Measurements from ENCODE around the gene LTBP1. TPM values are rescaled to one million over a fixed set of nuclear protein-coding genes. Genes with fewer than 3 reads are reported as not detected.

Gene LTBP1
- total RNA-seq, 2 experiments from 2014 or later: 0.03 to 0.24 TPM

GRCh38 chr2:33136056-33136455 lies 189.3 kb downstream of the LTBP1 start:
- Mint-ChIP-seq H3K27me3 (ENCODE audit: low read depth) (no peaks in the 10 kb centered on the region), H3K36me3 (ENCODE audit: low read depth) (no peaks in the 10 kb centered on the region), H3K4me3 (no peak overlapping the region), H3K27ac (no peak overlapping the region), H3K9me3 (ENCODE audit: insufficient read depth) (no peaks in the 10 kb centered on the region), H3K4me1 (ENCODE audit: low read depth) (no peaks in the 10 kb centered on the region)
- no peak for ATAC-seq
- ChIA-PET POLR2A (no interaction called here), CTCF (no interaction called here)
- DNase-seq: no peak

DNA sequence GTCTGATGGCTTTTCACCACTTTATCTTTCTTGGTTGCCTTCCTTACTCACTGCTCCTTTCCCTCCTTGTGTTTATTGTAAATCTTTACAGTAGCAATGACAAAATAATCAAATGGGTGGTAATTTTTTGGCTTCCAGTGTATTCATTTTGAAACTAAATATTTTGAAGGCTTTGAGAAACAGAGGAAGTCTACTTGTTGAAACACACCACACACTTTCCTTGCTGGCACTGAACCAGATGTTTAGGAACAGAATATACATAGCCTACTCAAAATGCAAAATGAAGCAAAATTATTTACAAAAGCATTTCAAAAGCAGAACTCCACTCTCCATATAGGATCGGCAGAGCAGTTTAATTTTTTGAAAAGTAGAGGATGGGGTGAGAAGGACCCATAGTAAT lies 189.8 kb downstream of the LTBP1 start:
- DNase-seq: no peak
- Mint-ChIP-seq H3K27me3 (ENCODE audit: low read depth) (no peaks in the 10 kb centered on the region), H3K36me3 (ENCODE audit: low read depth) (no peaks in the 10 kb centered on the region), H3K4me3 (no peak overlapping the region), H3K9me3 (ENCODE audit: insufficient read depth) (no peaks in the 10 kb centered on the region), H3K4me1 (ENCODE audit: low read depth) (no peaks in the 10 kb centered on the region), H3K27ac (no peak overlapping the region)
- ATAC-seq: no peak
- ChIA-PET POLR2A (no interaction called here), CTCF (no interaction called here)

DNA sequence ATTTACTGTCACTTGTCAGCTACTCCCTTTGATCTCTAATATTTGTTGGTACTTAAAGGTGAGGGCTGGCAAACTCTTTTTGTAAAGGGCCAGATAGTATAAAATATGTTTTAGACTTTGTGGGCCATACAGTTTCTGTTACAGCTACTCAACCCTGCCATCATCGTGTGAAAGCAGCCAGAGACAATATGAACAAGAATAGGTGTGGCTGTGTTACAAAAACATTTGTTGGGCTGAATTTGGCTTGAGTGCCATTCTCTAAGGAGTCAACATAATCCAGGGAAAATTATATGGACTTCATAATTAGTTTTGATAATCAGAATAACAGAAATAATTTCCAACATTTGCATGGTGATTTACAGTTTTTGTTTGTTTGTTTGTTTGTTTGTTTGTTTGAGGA lies 190.6 kb downstream of the LTBP1 start:
- no peaks in the 10 kb centered on the region for H3K27me3 Mint-ChIP-seq (ENCODE audit: low read depth)
- H3K9me3 Mint-ChIP-seq (ENCODE audit: insufficient read depth): no peaks in the 10 kb centered on the region
- no peaks in the 10 kb centered on the region for H3K36me3 Mint-ChIP-seq (ENCODE audit: low read depth)
- ATAC-seq: no peak
- POLR2A ChIA-PET: no interaction called here
- no peak overlapping the region for H3K27ac Mint-ChIP-seq
- H3K4me1 Mint-ChIP-seq (ENCODE audit: low read depth): no peaks in the 10 kb centered on the region
- H3K4me3 Mint-ChIP-seq: no peak overlapping the region
- DNase-seq: no peak
- CTCF ChIA-PET: no interaction called here

GRCh38 chr2:33139949-33140348 lies 193.2 kb downstream of the LTBP1 start:
- no peak overlapping the region for H3K27ac Mint-ChIP-seq
- no peaks in the 10 kb centered on the region for H3K4me1 Mint-ChIP-seq (ENCODE audit: low read depth)
- ChIA-PET POLR2A (no interaction called here), CTCF (no interaction called here)
- ATAC-seq (no peak), DNase-seq (no peak)
- H3K9me3 Mint-ChIP-seq (ENCODE audit: insufficient read depth): no peaks in the 10 kb centered on the region
- H3K4me3 Mint-ChIP-seq: no peak overlapping the region
- no peaks in the 10 kb centered on the region for H3K36me3 Mint-ChIP-seq (ENCODE audit: low read depth)
- no peaks in the 10 kb centered on the region for H3K27me3 Mint-ChIP-seq (ENCODE audit: low read depth)

DNA sequence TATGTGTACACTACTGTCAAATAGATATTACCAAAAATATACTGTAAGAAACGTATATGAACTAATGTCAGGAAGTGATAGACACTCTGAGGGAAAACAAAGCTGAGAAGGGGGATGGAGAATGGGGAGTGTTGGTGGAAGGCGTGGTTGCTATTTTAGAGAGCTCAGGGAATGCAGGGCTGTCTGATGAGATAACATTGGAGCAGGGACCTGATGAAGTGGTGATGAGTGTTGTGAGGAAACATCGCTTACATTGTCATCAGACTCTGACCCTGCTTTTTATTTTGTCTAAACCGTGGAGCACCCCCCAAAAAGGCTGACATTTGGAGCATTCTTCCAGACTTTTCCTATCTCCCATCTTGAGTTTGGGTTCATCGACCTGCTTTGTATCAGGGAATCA lies 194.7 kb downstream of the LTBP1 start:
- Mint-ChIP-seq H3K4me1 (ENCODE audit: low read depth) (no peaks in the 10 kb centered on the region), H3K9me3 (ENCODE audit: insufficient read depth) (no peaks in the 10 kb centered on the region), H3K4me3 (no peak overlapping the region), H3K36me3 (ENCODE audit: low read depth) (no peaks in the 10 kb centered on the region), H3K27ac (no peak overlapping the region), H3K27me3 (ENCODE audit: low read depth) (no peaks in the 10 kb centered on the region)
- ChIA-PET CTCF (no interaction called here), POLR2A (no interaction called here)
- ATAC-seq: no peak
- no peak for DNase-seq

DNA sequence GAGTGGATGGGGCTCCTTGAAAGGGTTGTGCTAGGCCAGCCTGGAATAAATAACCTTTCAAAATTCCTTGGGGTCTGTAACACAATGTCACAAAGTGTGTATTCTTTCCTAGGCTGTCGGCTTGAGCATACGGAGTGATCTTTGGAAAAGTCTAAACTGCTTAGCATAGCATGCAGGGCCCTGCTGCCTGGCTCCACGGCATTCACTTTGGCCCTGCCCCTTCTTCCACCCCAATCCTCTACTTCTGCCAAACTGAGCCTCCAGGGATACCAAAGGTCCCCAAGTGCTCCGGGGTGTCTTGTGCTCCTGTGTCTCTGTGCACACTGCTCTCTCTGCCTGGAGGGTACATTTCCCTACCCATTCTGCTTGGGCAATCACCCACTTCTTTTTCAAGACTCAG lies 196.1 kb downstream of the LTBP1 start:
- ATAC-seq (no peak), DNase-seq (no peak)
- Mint-ChIP-seq H3K36me3 (ENCODE audit: low read depth) (no peaks in the 10 kb centered on the region), H3K27ac (no peak overlapping the region), H3K27me3 (ENCODE audit: low read depth) (no peaks in the 10 kb centered on the region), H3K4me1 (ENCODE audit: low read depth) (no peaks in the 10 kb centered on the region), H3K4me3 (no peak overlapping the region), H3K9me3 (ENCODE audit: insufficient read depth) (no peaks in the 10 kb centered on the region)
- CTCF ChIA-PET: no interaction called here
- POLR2A ChIA-PET: no interaction called here

DNA sequence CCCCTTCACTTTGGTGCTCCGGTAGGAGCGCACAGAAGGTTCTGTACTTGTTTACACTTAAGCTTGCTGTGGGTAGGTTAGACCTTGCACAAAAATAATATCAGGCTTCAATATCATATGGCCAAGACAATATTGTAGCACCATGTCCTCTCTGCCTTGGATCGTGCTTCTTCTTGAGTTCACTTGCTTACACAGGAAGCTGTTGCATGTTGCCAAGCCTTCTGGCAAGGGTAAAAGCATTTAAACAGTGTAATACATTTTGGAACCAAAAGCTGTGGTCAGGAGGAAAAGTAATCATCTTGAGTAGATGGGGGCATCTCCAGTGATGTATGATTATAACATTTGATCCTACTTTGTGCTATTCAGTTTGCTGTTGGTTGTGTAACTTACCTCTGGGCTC lies 197.5 kb downstream of the LTBP1 start:
- ATAC-seq (no peak), DNase-seq (no peak)
- Mint-ChIP-seq H3K36me3 (ENCODE audit: low read depth) (no peaks in the 10 kb centered on the region), H3K9me3 (ENCODE audit: insufficient read depth) (no peaks in the 10 kb centered on the region), H3K27ac (no peak overlapping the region), H3K4me1 (ENCODE audit: low read depth) (no peaks in the 10 kb centered on the region), H3K4me3 (no peak overlapping the region), H3K27me3 (ENCODE audit: low read depth) (no peaks in the 10 kb centered on the region)
- POLR2A ChIA-PET: no interaction called here
- CTCF ChIA-PET: no interaction called here

DNA sequence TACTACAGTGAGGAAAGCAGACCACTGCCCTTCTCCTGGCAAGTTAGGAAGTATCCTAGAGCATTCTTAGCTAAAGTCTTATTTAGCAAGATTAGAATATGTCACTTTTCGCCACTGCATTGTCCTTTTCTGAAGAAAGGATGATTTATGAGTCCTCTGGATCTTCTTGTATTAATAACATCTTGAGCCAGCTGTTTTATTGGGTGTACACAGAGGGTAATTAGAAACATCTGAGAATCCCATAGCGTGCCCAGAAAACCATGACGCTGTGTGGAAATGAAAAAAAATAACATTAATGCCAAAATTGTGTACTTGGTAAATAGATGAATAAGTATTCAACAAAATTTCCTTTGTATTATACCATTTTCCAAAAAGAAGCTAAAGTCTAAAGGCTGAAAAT lies 198.7 kb downstream of the LTBP1 start:
- ATAC-seq (no peak), DNase-seq (no peak)
- H3K27ac Mint-ChIP-seq: no peak overlapping the region
- no peaks in the 10 kb centered on the region for H3K9me3 Mint-ChIP-seq (ENCODE audit: insufficient read depth)
- H3K4me3 Mint-ChIP-seq: no peak overlapping the region
- ChIA-PET CTCF (interaction anchor here (0.6 kb wide), 1 partner anchor 330 kb away, joined by 3 read pairs; no protein-coding TSS in a partner anchor), POLR2A (no interaction called here)
- peaks cover 2% of the 10 kb centered on the region for H3K27me3 Mint-ChIP-seq (ENCODE audit: low read depth)
- no peaks in the 10 kb centered on the region for H3K4me1 Mint-ChIP-seq (ENCODE audit: low read depth)
- H3K36me3 Mint-ChIP-seq (ENCODE audit: low read depth): no peaks in the 10 kb centered on the region

- no peak overlapping the region for H3K27ac Mint-ChIP-seq
- H3K9me3 Mint-ChIP-seq (ENCODE audit: insufficient read depth): no peaks in the 10 kb centered on the region
- CTCF ChIA-PET: no interaction called here
- H3K4me3 Mint-ChIP-seq: no peak overlapping the region
- no peaks in the 10 kb centered on the region for H3K4me1 Mint-ChIP-seq (ENCODE audit: low read depth)
- no peaks in the 10 kb centered on the region for H3K36me3 Mint-ChIP-seq (ENCODE audit: low read depth)
- no peak for DNase-seq
- no peak for ATAC-seq
- POLR2A ChIA-PET: no interaction called here
- H3K27me3 Mint-ChIP-seq (ENCODE audit: low read depth): peaks cover 2% of the 10 kb centered on the region
Observed at GRCh38 chr2:33146102-33146501, 199.3 kb downstream of the LTBP1 start.

DNA sequence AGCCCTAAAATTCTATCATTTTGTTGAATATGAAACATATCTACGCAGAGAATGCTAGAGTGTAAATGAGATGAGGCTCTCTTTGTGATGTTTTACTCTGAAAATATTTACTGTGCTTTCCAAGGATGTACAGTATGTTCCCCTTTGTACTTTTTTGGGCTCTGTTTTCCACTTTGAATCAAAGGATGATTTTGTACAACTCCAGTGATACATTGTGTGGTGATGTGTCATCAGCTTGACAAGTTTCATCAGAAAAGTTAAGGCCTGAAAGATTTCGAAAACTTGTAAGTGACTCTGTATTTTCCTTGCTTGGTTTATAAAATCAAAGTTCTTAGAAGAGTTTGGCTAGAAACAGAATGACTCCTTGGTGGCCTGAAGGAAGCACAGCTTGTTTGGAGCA lies 206.3 kb downstream of the LTBP1 start:
- no peak for ATAC-seq
- CTCF ChIA-PET: no interaction called here
- H3K4me3 Mint-ChIP-seq: no peak overlapping the region

DNA sequence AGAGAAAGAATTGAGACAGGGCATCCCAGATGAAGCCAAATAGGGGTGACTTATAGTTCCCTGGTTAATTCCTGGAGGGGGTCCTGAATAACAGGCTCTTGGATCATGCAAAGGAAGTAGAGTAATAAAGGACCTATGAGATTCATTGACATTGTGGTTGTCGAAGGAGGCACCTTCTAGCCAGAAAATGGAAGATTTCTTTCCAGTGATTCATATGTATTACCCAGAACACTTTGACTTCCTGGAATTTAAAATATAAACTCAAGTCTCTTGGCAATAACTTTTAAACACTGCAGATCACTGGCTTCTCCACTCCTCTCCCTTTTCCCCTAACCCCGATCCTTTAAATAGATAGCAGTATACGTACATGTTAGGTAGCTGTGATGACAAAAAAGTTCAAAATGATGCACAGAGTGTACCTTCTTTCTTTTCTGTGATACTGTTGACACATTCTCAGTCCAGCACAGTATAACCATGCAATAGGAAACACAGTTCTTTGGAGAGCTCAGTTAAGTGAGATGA lies 211.8 kb downstream of the LTBP1 start:
- H3K36me3 Mint-ChIP-seq (ENCODE audit: low read depth): no peaks in the 10 kb centered on the region

More for the DNA sequence above, 206.3 kb downstream of the LTBP1 start:
- no peak overlapping the region for H3K27ac Mint-ChIP-seq
- DNase-seq: no peak
- no peaks in the 10 kb centered on the region for H3K4me1 Mint-ChIP-seq (ENCODE audit: low read depth)
- no peaks in the 10 kb centered on the region for H3K9me3 Mint-ChIP-seq (ENCODE audit: insufficient read depth)
- POLR2A ChIA-PET: interaction anchor here (0.6 kb wide), 1 partner anchor 221 kb away, joined by 3 read pairs; no protein-coding TSS in a partner anchor
- H3K27me3 Mint-ChIP-seq (ENCODE audit: low read depth): peaks cover 2% of the 10 kb centered on the region
- no peaks in the 10 kb centered on the region for H3K36me3 Mint-ChIP-seq (ENCODE audit: low read depth)

GRCh38 chr2:33160191-33160590 lies 213.4 kb downstream of the LTBP1 start:
- Mint-ChIP-seq H3K27ac (no peak overlapping the region), H3K36me3 (ENCODE audit: low read depth) (no peaks in the 10 kb centered on the region), H3K27me3 (ENCODE audit: low read depth) (no peaks in the 10 kb centered on the region), H3K4me1 (ENCODE audit: low read depth) (no peaks in the 10 kb centered on the region), H3K9me3 (ENCODE audit: insufficient read depth) (no peaks in the 10 kb centered on the region), H3K4me3 (no peak overlapping the region)
- POLR2A ChIA-PET: no interaction called here
- CTCF ChIA-PET: no interaction called here
- DNase-seq: no peak
- ATAC-seq: no peak

More for the DNA sequence above, 211.8 kb downstream of the LTBP1 start:
- no peaks in the 10 kb centered on the region for H3K4me1 Mint-ChIP-seq (ENCODE audit: low read depth)
- POLR2A ChIA-PET: no interaction called here
- CTCF ChIA-PET: no interaction called here
- DNase-seq (no peak), ATAC-seq (no peak)
- H3K27ac Mint-ChIP-seq: no peak overlapping the region
- no peak overlapping the region for H3K4me3 Mint-ChIP-seq
- no peaks in the 10 kb centered on the region for H3K27me3 Mint-ChIP-seq (ENCODE audit: low read depth)
- H3K9me3 Mint-ChIP-seq (ENCODE audit: insufficient read depth): no peaks in the 10 kb centered on the region

- POLR2A ChIA-PET: no interaction called here
- Mint-ChIP-seq H3K9me3 (ENCODE audit: insufficient read depth) (no peaks in the 10 kb centered on the region), H3K27ac (no peak overlapping the region), H3K27me3 (ENCODE audit: low read depth) (peaks cover 2% of the 10 kb centered on the region), H3K4me1 (ENCODE audit: low read depth) (no peaks in the 10 kb centered on the region), H3K4me3 (no peak overlapping the region), H3K36me3 (ENCODE audit: low read depth) (no peaks in the 10 kb centered on the region)
- CTCF ChIA-PET: no interaction called here
- ATAC-seq (no peak), DNase-seq (no peak)
Observed at GRCh38 chr2:33166287-33166881, 219.6 kb downstream of the LTBP1 start.

All from activated CD8-positive, alpha-beta T cell treated with anti-CD3 and anti-CD28 coated beads, Interleukin-2, amount 10 ng/mL, durations not matched to agents 7 days and 5 days (primary cell).